ENCODE measurements around the gene DMPK. TPM values are rescaled to one million over a fixed set of nuclear protein-coding genes. Genes with fewer than 3 reads are reported as not detected.

DMPK gene
- total and polyA plus RNA-seq, 9 of the 15 experiments (the other 6 are each of a cell fraction or from before 2014, with no cell fraction given), result 0.24 to 31.3 (median 7.3) TPM

DNA sequence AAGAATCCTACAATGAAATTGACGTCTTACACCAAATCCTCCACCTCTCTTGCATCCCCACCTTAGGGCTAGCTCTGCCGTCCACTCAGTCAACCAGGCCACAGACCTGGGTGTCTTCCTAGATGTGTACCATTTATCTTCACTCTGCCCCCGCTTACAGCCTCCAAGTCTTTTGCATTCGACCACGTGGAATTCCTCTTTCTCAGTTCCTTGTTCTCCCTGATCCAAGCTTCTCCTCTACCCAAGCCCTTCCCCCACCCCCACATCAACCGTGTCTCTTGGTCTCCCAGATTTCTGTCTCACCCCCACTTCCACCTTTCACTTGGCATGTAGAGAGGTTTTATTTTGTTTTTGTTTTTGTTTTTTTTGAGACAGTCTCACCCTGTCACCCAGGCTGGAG, 11.6 kb upstream of the DMPK start:
- Histone ChIP-seq H3K9me1 (ENCODE audit: control insufficient read depth, insufficient read depth, low read length) (peaks cover 4% of the 10 kb centered on the region), H3K79me2 (ENCODE audit: control insufficient read depth, insufficient read depth, low read length) (peaks cover 19% of the 10 kb centered on the region), H3K9ac (ENCODE audit: insufficient read depth in 1 of 2, low read depth in 2 of 2, low read length in 2 of 2) (0 out of 4 replicates have a peak overlapping the region, but pooled peaks of 1 of the 2 experiments have one; percentile 3), H3K9me3 (replicated peaks; ENCODE audit: control insufficient read depth, insufficient read depth, low read depth, low read length) (no peaks in the 10 kb centered on the region), H4K20me1 (replicated peaks; ENCODE audit: control insufficient read depth, insufficient read depth, low read length) (peaks cover 3% of the 10 kb centered on the region), H3K36me3 (ENCODE audit: control insufficient read depth, insufficient read depth, low read length) (peaks cover 21% of the 10 kb centered on the region; the same call in 2 of the 3 replicates), H3K4me1 (replicated peaks in 1 of 2; ENCODE audit: control insufficient read depth in 2 of 2, insufficient read depth in 2 of 2, low read length in 2 of 2) (peaks cover 20 to 27% of the 10 kb centered on the region in 2 experiments), H3K4me3 (no peak overlapping the region), H2AFZ (ENCODE audit: low read depth, low read length) (peak overlapping the region; percentile 62), H3K27me3 (ENCODE audit: control insufficient read depth in 2 of 2, insufficient read depth in 2 of 2, low read length in 2 of 2) (no peaks in the 10 kb centered on the region), H3K4me2 (ENCODE audit: insufficient read depth, low read length) (no peak overlapping the region; the same call in 1 of the 2 replicates), H3K27ac (ENCODE audit: extremely low read depth, low read depth, low read length) (no peak overlapping the region; the same call in 2 of the 3 replicates)
- FAIRE-seq (no peak), ATAC-seq (no peak), DNase-seq (ENCODE audit: extremely low read depth in 1 of 4, low spot score in 3 of 4) (no peak)
- TF ChIP-seq MBD2 (IDR thresholded peaks at IDR 0.05; ENCODE audit: borderline replicate concordance, low read depth), result no peak
- ChIA-PET CTCF (ENCODE audit: low intra/inter-chr PET ratio) (no interaction called here), POLR2A (interaction anchor here (0.7 to 1.2 kb wide), 2 partner anchors 15 to 153 kb away, joined by 4 to 6 read pairs; no protein-coding TSS in a partner anchor)
- no TSS peak for BruUV-seq (replicated peaks)
- 19% methylated on average over 6 of the region's 6 CpGs for WGBS (ENCODE audit: insufficient coverage, low coverage, missing lambda C conversion rate)
- in situ Hi-C loops (cut with MboI) (no loop called here), intact Hi-C loops (cut with micrococcal nuclease) (no loop called here)

DNA sequence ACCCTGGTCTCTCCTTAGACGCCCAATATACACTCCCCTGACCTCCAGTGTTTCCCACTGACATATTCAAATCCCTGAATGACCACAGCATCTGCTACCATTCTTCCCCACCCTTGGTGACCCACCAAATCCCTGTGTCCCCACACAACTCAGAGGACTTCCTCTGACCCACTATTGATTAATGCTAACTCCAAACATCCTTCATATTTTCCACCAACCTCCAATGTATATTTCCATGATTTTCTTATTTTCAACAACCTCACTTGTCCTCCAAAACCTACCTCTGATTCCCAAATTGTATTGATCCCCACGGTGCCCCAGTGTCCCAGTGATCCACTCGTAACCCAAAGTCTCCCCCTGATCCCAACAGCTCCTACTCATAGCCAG, 10.9 kb upstream of the DMPK start:
- Histone ChIP-seq H3K9me3 (replicated peaks; ENCODE audit: control insufficient read depth, insufficient read depth, low read depth, low read length) (no peaks in the 10 kb centered on the region), H3K9ac (ENCODE audit: insufficient read depth in 1 of 2, low read depth in 2 of 2, low read length in 2 of 2) (no peak overlapping the region; a peak in 1 of 4 replicates), H3K27me3 (ENCODE audit: control insufficient read depth in 2 of 2, insufficient read depth in 2 of 2, low read length in 2 of 2) (no peaks in the 10 kb centered on the region), H3K27ac (ENCODE audit: extremely low read depth, low read depth, low read length) (no peak overlapping the region; the same call in 2 of the 3 replicates), H3K4me2 (ENCODE audit: insufficient read depth, low read length) (peak overlapping the region; percentile 49; the same call in 1 of the 2 replicates), H3K9me1 (ENCODE audit: control insufficient read depth, insufficient read depth, low read length) (peaks cover 4% of the 10 kb centered on the region), H3K4me1 (replicated peaks in 1 of 2; ENCODE audit: control insufficient read depth in 2 of 2, insufficient read depth in 2 of 2, low read length in 2 of 2) (peaks cover 19 to 27% of the 10 kb centered on the region in 2 experiments), H3K36me3 (ENCODE audit: control insufficient read depth, insufficient read depth, low read length) (peaks cover 28% of the 10 kb centered on the region; the same call in 2 of the 3 replicates), H4K20me1 (replicated peaks; ENCODE audit: control insufficient read depth, insufficient read depth, low read length) (peaks cover 3% of the 10 kb centered on the region), H2AFZ (ENCODE audit: low read depth, low read length) (peak overlapping the region; percentile 62), H3K79me2 (ENCODE audit: control insufficient read depth, insufficient read depth, low read length) (peaks cover 19% of the 10 kb centered on the region), H3K4me3 (peak overlapping the region; percentile 95)
- DNase-seq (ENCODE audit: extremely low read depth in 1 of 4, low spot score in 3 of 4) (no peak), ATAC-seq (no peak), FAIRE-seq (no peak)
- ChIA-PET CTCF (ENCODE audit: low intra/inter-chr PET ratio) (no interaction called here), POLR2A (interaction anchor here (0.6 to 1.8 kb wide), 8 partner anchors 11 to 1367 kb away, joined by 3 to 9 read pairs (median 4); partner anchors contain the start of gene DMPK)
- WGBS (ENCODE audit: insufficient coverage, low coverage, missing lambda C conversion rate), result 4% methylated on average over 3 of the region's 3 CpGs
- in situ Hi-C loops (cut with MboI) (no loop called here), intact Hi-C loops (cut with micrococcal nuclease) (no loop called here)
- no TSS peak for BruUV-seq (replicated peaks)
- no peak for TF ChIP-seq EHMT2 (IDR thresholded peaks at IDR 0.05)
- TF ChIP-seq SMARCA5 (IDR thresholded peaks at IDR 0.05), result peak; percentile 54; the same call in 1 of the 2 replicates
- TF ChIP-seq, protein P1, sequence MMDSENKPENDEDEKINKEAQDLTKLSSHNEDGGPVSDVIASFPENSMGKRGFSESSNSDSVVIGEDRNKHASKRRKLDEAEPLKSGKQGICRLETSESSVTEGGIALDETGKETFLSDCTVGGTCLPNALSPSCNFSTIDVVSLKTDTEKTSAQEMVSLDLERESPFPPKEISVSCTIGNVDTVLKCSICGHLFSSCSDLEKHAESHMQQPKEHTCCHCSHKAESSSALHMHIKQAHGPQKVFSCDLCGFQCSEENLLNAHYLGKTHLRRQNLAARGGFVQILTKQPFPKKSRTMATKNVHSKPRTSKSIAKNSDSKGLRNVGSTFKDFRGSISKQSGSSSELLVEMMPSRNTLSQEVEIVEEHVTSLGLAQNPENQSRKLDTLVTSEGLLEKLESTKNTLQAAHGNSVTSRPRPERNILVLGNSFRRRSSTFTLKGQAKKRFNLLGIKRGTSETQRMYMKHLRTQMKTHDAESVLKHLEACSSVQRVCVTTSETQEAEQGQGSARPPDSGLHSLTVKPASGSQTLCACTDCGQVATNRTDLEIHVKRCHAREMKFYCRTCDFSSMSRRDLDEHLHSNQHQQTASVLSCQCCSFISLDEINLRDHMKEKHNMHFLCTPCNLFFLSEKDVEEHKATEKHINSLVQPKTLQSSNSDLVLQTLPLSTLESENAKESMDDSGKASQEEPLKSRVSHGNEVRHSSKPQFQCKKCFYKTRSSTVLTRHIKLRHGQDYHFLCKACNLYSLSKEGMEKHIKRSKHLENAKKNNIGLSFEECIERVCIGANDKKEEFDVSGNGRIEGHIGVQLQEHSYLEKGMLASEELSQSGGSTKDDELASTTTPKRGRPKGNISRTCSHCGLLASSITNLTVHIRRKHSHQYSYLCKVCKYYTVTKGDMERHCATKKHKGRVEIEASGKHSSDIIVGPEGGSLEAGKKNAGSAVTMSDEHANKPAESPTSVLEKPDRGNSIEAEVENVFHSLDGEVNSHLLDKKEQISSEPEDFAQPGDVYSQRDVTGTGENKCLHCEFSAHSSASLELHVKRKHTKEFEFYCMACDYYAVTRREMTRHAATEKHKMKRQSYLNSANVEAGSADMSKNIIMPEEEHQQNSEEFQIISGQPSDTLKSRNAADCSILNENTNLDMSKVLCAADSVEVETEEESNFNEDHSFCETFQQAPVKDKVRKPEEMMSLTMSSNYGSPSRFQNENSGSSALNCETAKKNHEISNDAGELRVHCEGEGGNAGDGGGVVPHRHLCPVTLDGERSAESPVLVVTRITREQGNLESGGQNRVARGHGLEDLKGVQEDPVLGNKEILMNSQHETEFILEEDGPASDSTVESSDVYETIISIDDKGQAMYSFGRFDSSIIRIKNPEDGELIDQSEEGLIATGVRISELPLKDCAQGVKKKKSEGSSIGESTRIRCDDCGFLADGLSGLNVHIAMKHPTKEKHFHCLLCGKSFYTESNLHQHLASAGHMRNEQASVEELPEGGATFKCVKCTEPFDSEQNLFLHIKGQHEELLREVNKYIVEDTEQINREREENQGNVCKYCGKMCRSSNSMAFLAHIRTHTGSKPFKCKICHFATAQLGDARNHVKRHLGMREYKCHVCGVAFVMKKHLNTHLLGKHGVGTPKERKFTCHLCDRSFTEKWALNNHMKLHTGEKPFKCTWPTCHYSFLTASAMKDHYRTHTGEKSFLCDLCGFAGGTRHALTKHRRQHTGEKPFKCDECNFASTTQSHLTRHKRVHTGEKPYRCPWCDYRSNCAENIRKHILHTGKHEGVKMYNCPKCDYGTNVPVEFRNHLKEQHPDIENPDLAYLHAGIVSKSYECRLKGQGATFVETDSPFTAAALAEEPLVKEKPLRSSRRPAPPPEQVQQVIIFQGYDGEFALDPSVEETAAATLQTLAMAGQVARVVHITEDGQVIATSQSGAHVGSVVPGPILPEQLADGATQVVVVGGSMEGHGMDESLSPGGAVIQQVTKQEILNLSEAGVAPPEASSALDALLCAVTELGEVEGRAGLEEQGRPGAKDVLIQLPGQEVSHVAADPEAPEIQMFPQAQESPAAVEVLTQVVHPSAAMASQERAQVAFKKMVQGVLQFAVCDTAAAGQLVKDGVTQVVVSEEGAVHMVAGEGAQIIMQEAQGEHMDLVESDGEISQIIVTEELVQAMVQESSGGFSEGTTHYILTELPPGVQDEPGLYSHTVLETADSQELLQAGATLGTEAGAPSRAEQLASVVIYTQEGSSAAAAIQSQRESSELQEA (IDR thresholded peaks at IDR 0.05; ENCODE audit: low read depth), result 0 out of 2 replicates have a peak, but pooled peaks have one; percentile 31
- TF ChIP-seq, protein P2, sequence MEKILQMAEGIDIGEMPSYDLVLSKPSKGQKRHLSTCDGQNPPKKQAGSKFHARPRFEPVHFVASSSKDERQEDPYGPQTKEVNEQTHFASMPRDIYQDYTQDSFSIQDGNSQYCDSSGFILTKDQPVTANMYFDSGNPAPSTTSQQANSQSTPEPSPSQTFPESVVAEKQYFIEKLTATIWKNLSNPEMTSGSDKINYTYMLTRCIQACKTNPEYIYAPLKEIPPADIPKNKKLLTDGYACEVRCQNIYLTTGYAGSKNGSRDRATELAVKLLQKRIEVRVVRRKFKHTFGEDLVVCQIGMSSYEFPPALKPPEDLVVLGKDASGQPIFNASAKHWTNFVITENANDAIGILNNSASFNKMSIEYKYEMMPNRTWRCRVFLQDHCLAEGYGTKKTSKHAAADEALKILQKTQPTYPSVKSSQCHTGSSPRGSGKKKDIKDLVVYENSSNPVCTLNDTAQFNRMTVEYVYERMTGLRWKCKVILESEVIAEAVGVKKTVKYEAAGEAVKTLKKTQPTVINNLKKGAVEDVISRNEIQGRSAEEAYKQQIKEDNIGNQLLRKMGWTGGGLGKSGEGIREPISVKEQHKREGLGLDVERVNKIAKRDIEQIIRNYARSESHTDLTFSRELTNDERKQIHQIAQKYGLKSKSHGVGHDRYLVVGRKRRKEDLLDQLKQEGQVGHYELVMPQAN (IDR thresholded peaks at IDR 0.05; ENCODE audit: borderline replicate concordance), result 0 out of 2 replicates have a peak, but pooled peaks have one; percentile 25

Measured in K562 (cell line).